ENCODE data around the gene SLC25A40.
"Not testable (repeated sequence)": the region's sequence is repeated elsewhere in the genome, so short reads cannot be mapped to it uniquely, and the experiment has no call there.

GRCh38 chr7:87908814-87909213, 32.7 kb upstream of the SLC25A40 start:
- TF ChIP-seq CTCF, EP300, POLR2A (IDR thresholded peaks at IDR 0.05): not testable (repeated sequence)

All from sigmoid colon (tissue), 4 donors.